G401.6 (cell line): ENCODE measurements around the gene GPATCH2L.

Source experiments
- FAIRE-seq: peaks from 2 replicates; lab custom pipeline; 2012; peaks lifted over from hg19 to GRCh38; lab: Jason Lieb, UNC

The GPATCH2L gene

DNA sequence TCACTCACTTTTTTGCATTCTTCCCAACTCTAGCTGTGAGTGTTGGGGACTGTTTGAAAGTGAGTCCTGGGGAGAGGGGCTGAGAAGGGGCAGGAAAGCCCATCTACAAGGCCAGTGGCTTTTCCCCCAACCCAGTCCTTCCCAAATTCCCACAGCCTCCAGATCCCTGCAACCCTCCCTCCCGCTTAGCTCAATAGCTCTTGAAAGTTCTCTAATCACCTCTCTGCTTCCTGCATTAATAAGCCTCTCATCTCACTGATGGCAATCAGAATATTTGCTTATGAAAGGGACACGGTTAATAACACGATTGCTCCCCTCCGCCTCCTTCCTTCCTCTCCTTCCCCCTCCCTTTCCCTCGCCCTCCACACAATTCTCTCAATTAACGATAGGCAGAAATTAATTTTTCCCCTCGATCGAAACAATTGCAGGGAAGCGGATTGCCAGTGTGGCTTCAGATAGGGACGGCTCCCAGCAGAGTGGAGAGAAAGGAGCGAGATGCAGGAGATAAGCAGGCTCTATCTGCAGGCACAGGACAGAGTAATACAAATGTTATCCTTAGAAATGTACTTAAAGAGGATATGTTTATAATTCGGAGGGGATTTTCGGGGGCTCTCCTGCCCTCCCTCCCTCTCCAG lies 15.1 kb upstream of the GPATCH2L start:
- no peak for FAIRE-seq

DNA sequence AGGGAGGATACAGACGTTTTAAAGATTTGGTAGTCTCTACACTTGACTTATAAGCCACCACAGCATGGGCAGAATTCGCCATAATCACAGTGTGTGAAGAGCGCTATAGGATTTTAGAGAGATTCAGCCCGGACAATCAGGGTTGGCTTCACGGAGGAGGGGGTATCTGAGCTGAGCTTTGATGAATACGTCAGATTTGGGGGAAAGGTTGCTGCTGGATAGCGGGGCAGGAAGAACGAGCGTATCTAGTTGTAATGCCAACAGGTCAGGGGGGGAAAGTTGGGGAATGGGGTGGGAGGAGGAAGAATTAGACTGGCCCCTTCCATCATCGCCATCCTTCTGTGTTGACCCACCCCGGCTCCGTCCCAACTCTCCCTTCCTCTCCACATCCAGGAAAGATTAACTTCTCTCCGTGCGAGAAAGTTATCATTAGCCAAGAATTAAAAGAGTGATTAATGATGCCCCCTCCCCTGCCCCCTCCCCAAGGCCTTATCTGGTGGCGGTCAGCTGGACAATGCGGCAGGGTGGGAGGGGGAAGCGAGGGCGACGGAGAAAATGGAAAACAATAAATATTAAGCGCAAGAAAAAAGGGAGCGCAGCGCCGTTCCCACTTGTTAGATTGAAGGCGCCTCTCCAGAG lies 13.5 kb upstream of the GPATCH2L start:
- no peak for FAIRE-seq

DNA sequence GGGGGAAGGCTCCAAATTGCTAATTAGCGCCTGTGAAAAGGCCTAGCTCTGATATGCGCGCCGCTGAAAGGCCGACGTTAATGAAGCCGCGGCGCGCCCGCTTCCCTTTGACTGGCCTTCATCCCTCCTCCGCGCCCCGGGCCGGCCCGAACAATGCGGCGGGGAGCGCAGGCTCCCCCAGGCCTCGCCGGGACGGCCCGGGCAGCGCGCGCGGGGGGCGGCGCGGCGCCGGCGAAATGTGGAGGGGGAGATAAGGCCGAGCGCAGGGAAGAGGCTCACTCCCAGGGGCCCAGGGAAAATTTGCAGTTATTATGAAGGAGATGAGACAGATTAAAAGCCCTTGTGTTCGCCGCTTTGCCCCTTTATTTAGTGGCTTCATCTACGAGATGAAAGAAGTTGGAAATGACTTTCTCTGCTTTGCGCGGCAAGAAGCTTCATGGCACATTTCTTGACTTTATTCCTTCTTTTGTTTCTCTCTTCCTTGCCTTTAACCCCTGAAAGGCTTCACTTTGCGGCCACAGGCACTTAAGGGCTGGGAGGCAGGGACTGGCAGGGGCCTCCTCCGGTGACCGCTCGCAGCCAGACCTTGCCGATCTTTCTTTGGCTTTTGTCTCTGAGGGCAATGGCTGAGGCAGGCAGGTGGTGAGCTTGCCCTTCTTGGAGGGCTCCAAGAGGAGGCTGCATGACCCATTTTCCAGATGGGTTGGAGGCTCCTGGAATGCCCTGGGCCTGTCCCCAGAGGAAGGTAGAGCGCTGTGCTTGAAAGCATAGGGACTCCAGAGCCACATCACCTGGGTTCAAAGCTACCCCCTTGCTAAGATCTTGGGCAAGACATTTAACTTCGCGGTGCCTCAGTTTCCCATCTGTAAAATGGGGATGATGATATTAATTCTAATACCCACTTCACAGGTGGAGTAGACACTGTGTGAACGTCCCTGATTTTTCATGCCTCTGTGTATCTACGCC lies 12.7 kb upstream of the GPATCH2L start:
- no peak for FAIRE-seq

DNA sequence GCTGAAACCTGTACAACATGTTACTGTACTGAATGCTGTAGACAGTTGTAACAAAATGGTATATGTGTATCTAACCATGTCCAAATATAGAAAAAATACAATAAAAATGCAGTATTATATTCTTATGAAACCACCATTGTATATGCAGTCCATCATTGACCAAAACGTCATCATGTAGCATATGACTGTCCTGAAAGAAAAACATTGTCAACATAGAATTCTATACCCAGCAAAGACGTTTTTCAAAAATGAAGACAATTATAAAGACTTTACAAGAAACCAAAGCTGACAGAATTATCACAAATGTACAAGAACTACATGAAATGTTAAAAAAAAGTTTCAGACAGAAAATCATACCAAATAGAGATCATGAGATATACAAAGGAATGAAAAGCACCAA lies 8.1 kb upstream of the GPATCH2L start:
- no peak for FAIRE-seq

DNA sequence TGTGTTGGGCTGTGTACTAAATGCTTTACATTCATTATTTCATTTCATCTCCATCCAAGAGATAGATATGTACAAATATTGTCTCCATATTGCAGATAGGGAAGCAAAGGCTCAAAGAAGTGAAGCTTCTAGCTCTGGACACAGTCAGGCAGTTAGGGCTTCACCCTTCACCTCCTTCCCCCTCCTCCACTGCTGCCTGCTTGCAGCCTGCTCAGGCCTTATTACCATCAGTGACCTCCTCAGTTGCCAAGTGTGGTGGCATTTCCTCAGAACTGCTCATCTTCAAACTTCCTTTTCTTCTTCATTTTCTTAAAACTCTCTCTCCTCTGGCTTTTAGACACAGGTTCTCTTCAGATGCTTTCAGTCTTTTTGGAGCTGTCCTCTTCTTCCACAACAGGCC lies 4.7 kb upstream of the GPATCH2L start:
- no peak for FAIRE-seq

DNA sequence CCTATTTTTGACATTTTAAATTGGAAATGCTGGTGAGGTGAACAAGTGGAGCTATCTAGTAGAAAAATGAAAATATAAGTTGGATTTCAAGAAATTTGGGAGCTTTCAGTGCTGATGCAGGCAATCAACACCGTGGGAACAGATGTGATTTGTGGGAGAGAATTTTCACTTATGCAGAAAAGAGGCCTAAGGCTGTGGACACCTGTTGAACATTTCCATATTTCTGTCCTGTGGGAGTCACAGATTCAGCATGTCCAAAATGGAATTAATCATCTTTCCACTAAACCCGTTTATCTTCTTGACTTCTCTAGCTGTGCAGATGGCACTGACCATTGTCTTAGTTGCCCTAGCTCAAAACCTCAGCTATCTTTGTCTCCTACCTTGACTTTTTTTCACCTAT lies 2.5 kb upstream of the GPATCH2L start:
- FAIRE-seq: no peak

DNA sequence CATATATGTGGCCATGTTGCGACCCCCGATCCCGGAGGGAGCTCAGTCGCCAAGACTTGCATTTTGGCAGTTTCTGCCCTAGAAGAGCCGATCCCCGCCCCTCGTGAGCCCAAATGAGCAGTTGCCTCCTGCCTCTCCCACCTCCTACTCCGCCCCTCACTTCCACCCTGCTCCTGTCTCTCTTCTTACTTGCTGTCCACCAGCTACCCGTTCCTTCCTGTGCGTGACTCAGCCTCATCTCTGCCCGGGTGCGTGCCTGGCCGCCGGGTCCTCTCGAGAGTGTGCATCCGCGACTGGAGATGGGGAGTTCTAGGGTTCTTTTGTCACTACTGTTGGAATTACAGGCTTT lies 585 bp downstream of the GPATCH2L start:
- FAIRE-seq: no peak

DNA sequence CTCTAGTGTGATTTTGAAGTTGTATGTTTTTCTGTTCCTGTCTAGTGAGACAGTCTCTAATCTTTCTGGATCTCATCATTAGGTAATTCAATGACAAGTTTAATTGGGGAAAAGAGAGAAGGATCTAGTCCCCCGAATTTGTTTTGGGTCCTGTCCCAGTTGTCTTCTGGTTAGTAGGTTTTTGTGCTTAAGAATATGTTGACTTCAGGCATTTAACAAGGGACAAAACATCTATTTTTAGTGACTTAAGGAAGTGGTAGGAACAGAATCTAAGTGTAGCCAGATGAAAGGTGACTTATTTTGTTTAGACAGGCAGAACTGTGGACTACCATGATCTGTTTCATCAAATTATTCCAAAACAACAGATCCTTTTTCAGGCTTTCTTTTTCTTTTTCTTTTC lies 2.2 kb downstream of the GPATCH2L start:
- no peak for FAIRE-seq

DNA sequence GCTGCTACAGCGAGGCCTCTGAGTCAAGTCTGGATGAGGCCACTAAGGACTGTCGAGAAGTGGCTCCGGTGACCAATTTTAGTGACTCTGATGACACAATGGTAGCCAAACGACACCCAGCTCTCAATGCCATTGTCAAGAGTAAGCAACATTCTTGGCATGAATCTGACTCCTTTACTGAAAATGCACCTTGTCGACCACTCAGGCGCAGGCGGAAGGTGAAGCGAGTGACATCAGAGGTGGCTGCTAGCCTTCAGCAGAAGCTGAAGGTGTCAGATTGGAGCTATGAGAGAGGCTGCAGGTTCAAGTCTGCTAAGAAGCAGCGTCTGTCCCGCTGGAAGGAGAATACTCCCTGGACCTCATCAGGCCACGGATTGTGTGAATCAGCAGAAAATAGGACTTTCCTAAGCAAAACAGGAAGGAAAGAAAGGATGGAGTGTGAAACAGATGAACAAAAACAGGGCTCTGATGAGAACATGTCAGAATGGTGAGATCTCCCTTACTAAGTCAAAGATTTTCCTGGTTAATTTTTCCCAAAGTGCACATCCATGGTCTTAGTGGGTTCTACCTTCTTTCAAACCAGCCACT lies 2.9 kb downstream of the GPATCH2L start:
- FAIRE-seq: no peak

DNA sequence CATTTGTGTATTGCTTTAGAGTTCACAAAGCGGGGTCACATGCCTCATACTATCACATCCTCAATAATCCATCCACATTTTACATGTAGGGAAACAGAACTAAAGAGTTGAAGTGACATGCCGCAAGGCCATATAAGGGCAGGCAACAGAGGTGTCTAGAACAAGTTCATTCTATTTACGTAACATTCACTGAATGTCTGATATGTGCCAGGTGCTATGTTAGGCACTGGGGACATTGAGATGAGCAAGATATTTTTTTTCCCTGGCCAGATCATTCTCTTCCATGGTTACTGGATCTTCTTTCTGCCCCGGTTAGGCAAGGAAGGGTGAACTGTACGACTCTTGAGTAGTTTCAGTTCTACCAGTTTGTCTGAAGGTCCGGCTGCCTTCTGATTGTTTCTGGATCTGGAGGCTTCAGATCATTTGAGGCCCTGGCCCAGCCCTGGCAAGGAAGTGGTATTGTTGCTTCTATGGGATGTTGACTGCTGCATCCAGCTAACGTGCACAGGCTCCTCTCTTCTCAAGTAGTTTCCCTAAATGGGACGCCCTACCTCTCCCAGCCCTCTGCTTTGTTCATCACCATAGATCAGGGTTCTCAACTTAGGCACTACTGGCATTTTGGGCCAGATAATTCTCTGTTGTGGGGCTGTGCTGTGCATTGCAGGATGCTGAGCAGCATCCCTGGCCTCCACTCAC lies 12.1 kb downstream of the GPATCH2L start:
- no peak for FAIRE-seq

DNA sequence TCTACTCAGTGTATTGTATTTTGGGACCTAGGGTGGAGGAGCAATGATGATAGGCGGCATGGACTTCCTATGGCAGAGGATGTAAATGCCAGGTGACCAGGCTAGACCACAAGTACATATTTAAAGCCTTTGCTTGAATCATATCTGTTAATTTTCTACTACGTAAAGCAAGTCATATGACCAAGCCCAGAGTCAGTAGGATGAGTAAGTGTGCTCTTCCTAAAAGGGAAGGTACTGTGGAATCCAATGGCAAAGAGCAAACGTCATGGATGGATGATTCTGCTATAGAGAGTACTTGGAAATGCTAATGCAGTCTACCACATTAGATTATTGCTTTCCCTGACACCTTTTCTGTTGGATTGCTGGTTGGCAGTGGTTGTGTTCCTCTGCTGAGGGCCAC lies 16.8 kb downstream of the GPATCH2L start:
- no peak for FAIRE-seq

DNA sequence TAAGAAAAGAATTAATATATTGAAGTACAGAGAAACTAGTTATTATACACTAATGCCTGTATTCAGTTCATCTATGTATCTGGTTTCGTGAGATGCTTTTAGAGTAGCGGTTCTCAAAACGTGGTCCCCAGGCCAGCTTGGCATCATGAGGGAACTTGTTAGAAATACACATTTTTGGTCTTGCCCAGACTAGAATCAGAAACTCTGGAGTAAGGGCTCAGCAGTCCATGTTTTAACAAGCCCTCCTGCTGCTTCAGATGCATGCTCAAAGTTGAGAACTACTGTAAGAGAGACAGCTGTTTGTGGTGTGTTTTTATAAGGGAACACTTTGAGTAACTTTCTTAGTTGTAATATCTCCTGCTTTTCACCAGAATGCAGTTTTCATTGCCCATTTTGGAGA lies 18.1 kb downstream of the GPATCH2L start:
- no peak for FAIRE-seq

DNA sequence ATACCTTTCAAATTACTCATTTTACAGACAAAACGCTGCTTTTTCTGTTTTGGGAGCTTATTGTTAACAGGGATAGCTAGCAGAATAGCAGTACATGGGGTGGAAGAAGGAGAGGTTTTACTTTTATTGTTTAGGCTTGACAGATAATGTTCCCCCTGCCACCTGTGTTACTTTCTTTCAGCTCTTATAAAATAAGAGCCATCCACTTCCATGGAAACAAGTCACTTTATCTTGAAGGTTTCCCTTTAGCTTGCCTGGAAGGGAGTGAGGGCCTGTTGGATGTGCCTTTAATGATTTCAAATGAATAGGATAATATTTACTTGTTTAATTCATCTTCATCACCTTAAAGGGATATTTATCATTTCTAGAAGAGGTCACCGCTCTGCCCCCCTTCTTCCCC lies 23.3 kb downstream of the GPATCH2L start:
- FAIRE-seq: no peak

DNA sequence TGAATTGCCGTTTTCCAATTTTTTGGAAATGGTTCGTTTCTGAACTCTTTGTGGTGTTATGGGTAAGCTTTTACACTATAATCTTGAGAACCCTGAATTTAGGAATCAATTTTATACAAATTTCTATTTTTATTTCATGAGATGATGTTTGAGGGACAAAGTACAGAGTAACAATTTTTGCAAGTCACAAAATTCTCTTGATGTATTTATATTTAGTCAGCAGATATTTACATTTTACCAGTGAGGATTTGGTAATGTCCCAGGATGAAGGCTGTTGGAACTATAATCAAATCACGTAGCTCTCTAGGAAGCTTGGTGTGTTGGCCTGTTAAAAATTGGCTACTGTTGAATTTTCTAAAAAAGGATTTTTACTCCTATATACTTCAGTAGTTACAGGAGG lies 24.2 kb downstream of the GPATCH2L start:
- FAIRE-seq: no peak

DNA sequence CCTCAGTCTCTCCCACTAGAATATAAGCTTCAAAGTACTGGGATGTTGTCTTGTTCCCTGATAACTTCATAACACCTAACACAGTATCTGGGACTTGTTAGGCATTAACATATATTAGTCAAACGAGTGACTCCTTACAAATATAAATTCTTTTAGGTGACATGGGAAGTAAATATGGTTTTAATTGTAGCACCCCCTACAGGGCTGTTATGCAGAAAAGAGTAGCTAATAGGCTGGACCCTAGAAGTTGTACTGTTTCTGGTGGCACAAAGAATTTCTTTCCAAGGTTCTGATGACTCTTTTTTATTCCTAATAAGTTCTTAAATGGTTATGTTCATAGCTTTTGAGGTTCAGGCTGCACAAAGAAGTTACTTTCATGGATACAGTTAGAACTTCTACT lies 29.8 kb downstream of the GPATCH2L start:
- FAIRE-seq: no peak

DNA sequence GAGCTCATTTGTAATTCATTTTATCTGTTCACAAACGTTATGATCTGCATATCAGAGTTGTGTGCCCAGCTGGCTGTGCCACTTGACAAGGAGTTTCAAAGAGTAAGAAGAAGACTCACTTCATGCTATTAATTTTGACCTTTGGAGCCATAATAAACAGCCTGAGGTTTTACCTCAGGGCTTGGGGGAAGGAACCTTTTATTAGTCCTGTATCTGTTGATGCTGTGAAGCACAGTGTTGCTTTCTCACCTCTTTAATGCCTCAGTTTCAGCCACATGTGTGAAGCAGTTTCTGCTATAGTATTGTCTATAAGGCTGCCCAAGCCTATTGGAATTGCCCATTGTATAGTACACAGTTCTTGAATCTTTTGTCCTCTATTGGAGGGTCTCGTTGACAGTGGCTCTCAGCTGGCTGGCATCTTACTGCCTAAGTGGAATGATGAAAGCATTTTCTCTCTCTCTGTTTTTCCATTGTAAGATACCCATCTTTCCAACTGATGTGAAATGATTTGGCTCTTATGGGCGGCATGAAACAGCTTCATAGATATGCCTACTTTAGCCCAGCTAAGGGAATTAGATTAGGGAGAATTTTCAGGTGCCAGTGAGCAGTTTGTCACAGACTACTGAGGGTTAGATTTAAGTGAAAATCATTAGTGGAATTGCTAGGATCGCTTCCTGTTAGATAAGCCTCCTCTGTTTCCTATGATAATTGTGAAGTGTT lies 34.7 kb downstream of the GPATCH2L start:
- no peak for FAIRE-seq

DNA sequence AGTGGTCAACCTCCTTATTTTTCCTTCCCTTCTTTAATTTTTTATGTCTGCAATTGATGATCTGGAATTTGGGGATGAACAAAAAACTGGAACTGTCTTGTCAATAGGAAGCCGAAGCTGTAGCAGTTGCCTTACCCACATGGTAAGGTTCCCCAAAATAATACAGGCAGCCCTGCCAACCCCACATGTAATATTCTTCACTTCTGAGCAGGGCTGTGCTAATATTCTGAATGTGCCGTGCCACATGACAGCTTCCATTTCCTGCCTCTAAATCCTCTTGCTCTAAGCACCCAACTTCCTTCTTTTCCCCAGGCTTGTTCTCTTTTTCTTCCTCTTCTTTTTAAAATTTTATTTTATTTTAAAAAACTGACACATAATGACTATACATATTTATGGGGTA lies 39.6 kb downstream of the GPATCH2L start:
- no peak for FAIRE-seq

DNA sequence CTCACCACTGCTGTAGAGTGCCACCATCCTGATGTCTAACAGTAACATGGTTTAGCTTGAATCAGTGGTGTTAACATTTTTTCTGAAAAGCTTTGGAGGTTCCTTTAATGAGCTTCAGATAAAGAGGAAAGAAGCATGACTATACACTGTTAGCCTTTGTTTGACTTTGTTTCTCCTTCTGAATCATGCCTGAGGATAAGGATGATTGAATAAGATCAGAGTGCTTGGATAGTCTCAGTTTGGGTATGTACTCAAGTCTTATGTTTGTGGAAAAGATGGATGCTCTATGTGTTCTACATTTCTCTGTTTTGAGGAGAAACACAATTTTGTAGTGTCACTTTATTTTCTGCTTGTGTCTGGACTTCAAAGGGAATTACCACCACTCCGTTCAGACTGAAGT lies 42.0 kb downstream of the GPATCH2L start:
- no peak for FAIRE-seq

DNA sequence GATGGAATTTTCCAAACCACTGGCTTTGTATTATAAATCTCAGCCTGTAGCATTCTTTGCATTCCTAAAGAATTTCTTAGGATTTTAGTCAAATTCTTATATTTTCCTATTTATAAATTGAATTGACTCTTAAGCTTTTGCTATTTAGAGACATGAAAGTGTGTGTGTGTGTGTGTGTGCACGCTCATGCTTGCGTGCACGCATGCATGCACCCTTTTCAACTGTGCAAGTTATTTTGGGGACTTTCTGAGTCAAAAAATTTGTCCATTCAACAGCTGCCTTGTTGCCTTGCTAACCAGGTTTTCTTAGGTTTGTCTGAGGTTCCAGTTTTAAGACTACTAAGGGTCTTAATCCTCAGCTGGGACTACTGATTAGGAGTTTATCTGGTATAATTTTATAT lies 42.6 kb downstream of the GPATCH2L start:
- FAIRE-seq: no peak

DNA sequence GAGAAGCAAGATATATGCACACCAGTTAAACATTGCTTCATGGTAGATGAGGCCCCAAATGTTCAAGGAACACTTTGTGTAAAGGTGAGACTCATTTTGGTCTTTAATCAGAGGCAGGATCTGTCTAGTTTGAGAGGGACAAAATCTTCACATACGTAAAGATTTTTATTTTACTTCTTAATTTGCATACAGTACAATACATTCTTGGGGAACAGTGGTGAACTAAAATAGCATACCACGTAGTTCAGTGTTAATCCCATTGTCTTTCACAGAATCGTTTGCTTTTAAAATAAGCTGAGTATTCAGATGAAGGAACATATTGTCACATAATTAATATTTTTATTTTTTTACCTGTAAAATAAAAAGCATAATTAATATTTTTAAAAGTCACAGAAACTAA lies 43.3 kb downstream of the GPATCH2L start:
- FAIRE-seq: peak; percentile 41

DNA sequence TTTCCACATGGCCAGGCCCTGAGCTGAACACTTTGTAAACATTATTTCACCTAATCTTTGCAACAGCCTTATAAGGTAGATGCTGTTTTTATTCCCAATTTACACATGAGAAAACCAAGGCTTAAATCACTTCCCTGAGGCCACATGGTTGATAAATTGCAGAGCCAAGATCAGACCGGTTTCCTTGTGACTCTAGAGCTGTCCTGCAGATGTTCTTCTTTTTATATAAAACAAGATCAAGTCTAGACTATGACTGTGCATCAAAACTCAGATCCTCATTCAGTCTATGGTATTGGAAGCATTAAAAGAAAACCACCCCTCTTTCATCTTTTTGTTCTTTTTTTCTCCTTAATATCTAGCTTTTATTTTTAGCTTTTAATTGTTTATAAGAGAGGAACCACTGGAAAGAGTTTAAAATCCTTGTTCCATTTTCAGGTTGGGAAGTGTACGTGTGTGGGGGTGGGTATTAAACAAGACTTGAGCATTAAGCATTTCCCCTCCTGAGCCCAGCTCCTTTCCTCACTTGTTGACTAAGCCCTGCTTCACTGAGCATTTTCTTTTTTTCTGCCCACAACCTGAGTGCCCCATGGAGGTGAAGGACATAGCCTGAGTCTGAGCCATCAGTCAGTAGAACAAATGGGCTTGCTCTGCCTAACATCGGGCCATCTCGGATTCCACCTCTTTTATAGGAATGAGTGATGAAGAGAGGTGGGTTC lies 45.4 kb downstream of the GPATCH2L start:
- FAIRE-seq: no peak
